Endothelial cell of umbilical vein (primary cell): ENCODE results near the gene TRNP1. TPM values are rescaled to one million over a fixed set of nuclear protein-coding genes. Genes with fewer than 3 reads are reported as not detected.

ENCODE experiments used
- BruUV-seq: library from RNA; stranded (reverse); fragments of 400-500 nt; replicated peaks from 2 replicates; lab custom pipeline; 2021; lab: Mats Ljungman, UMichigan
- CTCF ChIA-PET: fragments of 300-600, 350-600 bp; sonication (Branson Sonifier 250); formaldehyde crosslinking; loops from one replicate; lab custom pipeline; 2021; ENCODE audit warnings: antibody characterized with exemption, inconsistent platforms; lab: Charles Lee
- POLR2A ChIA-PET: fragments of 300-600, 350-600 bp; sonication (Branson Sonifier 250); formaldehyde crosslinking; loops from one replicate; lab custom pipeline; 2021; ENCODE audit warnings: antibody characterized with exemption, inconsistent platforms; lab: Charles Lee
- DNase-seq: peaks from one replicate; pipeline ENCODE4 v3.0.0-alpha.2; 2011; ENCODE audit warnings: low read depth, low spot score
- FAIRE-seq: peaks from 2 replicates; lab custom pipeline; 2011; peaks lifted over from hg19 to GRCh38; lab: Jason Lieb, UNC
- H2AFZ ChIP-seq: 2 replicates; pipeline ENCODE4 v1.6.0; 2012; ENCODE audit warnings: low read depth, low read length, control low read depth, inconsistent platforms
- H3K27ac ChIP-seq: 2 replicates; pipeline ENCODE4 v1.5.1; 2011; ENCODE audit warnings: low read depth, mild to moderate bottlenecking, control low read depth, low read length, moderate library complexity; ENCODE audit not compliant: insufficient read depth
- H3K27me3 ChIP-seq, 2 experiments: 2 replicates each; pipeline versions ENCODE4 v1.6.0 to v1.6.1; 2011; ENCODE audit warnings: low read length in 2 of 2, mixed read lengths in 1 of 2; ENCODE audit not compliant: control insufficient read depth in 2 of 2, insufficient read depth in 2 of 2
- H3K36me3 ChIP-seq, 2 experiments: 2 replicates in 1 of 2; 3 replicates in 1 of 2; pipeline ENCODE4 v1.5.1; 2011; ENCODE audit warnings: low read length in 2 of 2, mild to moderate bottlenecking in 1 of 2, moderate library complexity in 1 of 2; ENCODE audit not compliant: control insufficient read depth in 2 of 2, insufficient read depth in 2 of 2; ENCODE audit errors: extremely low read depth in 1 of 2
- H3K4me1 ChIP-seq: 3 replicates; pipeline ENCODE4 v1.5.1; 2011; ENCODE audit warnings: mild to moderate bottlenecking, low read length; ENCODE audit not compliant: control insufficient read depth, insufficient read depth; ENCODE audit errors: extremely low read depth
- H3K4me2 ChIP-seq: 2 replicates; pipeline ENCODE4 v1.6.1; 2011; ENCODE audit warnings: low read length, control low read depth, mixed read lengths; ENCODE audit not compliant: insufficient read depth
- H3K4me3 ChIP-seq, 3 experiments: fragments of 200-600 bp in 1 of 3; sonication (generic), shearing (Covaris generic) in 1 of 3; replicated peaks in 1 of 3; 2 replicates each; pipeline ENCODE4 v1.5.1; 2011 to 2016; ENCODE audit warnings: control low read depth in 3 of 3, low read length in 3 of 3, mild to moderate bottlenecking in 2 of 3, inconsistent platforms in 1 of 3, low read depth in 1 of 3, moderate library complexity in 1 of 3; ENCODE audit not compliant: insufficient read depth in 1 of 3
- H3K79me2 ChIP-seq: 2 replicates; pipeline ENCODE4 v1.6.0; 2012; ENCODE audit warnings: low read length, inconsistent platforms; ENCODE audit not compliant: control insufficient read depth, insufficient read depth
- H3K9ac ChIP-seq: replicated peaks from 2 replicates; pipeline ENCODE3; 2011; ENCODE audit warnings: low read length, control low read depth; ENCODE audit not compliant: insufficient read depth; ENCODE audit errors: extremely low read depth
- H3K9me1 ChIP-seq: replicated peaks from 3 replicates; pipeline ENCODE4 v1.6.0; 2011; ENCODE audit warnings: mild to moderate bottlenecking, low read length; ENCODE audit not compliant: control insufficient read depth, insufficient read depth; ENCODE audit errors: extremely low read depth
- H3K9me3 ChIP-seq: replicated peaks from 2 replicates; pipeline ENCODE4 v1.5.1; 2012; ENCODE audit warnings: low read length, inconsistent platforms; ENCODE audit not compliant: control insufficient read depth, insufficient read depth
- H4K20me1 ChIP-seq: replicated peaks from 2 replicates; pipeline ENCODE3; 2011; ENCODE audit warnings: mild to moderate bottlenecking, low read length; ENCODE audit not compliant: control insufficient read depth, insufficient read depth; ENCODE audit errors: extremely low read depth
- EZH2 ChIP-seq: IDR thresholded peaks from 2 replicates; pipeline ENCODE4 v1.6.1; 2012; ENCODE audit warnings: borderline replicate concordance, low read depth, mild to moderate bottlenecking, moderate library complexity, low read length, inconsistent platforms; ENCODE audit not compliant: severe bottlenecking
- FOS ChIP-seq: IDR thresholded peaks from 2 replicates; pipeline ENCODE4 v1.6.1; 2011; ENCODE audit warnings: mild to moderate bottlenecking, low read length, moderate library complexity, borderline replicate concordance; ENCODE audit not compliant: insufficient read depth
- GATA2 ChIP-seq: IDR thresholded peaks from 2 replicates; pipeline ENCODE4 v1.7.0; 2011; ENCODE audit warnings: low read depth, mild to moderate bottlenecking, moderate library complexity, mixed read lengths, low read length; ENCODE audit not compliant: insufficient read length, insufficient read depth
- JUN ChIP-seq: IDR thresholded peaks from 2 replicates; pipeline ENCODE4 v1.6.1; 2011; ENCODE audit warnings: borderline replicate concordance, low read depth; ENCODE audit not compliant: insufficient read length, insufficient read depth
- MAX ChIP-seq: IDR thresholded peaks from 2 replicates; pipeline ENCODE4 v1.6.1; 2011; ENCODE audit not compliant: insufficient read depth, insufficient read length
- MYC ChIP-seq: IDR thresholded peaks from one replicate; pipeline ENCODE4 v1.6.1; 2011; ENCODE audit warnings: mild to moderate bottlenecking, low read depth, low read length
- POLR2A ChIP-seq: IDR thresholded peaks from 2 replicates; pipeline ENCODE4 v1.6.1; 2012; ENCODE audit warnings: low read depth, mild to moderate bottlenecking, control low read depth, low read length
- POLR2AphosphoS5 ChIP-seq: IDR thresholded peaks from 2 replicates; pipeline ENCODE4 v1.6.1; 2012; ENCODE audit warnings: low read depth, mild to moderate bottlenecking, control low read depth, low read length, moderate library complexity; ENCODE audit not compliant: insufficient read depth
- dilution Hi-C: fragments of 300-500 bp; cut with MboI; formaldehyde crosslinking; loops from one replicate; pipeline ENCODE4 v1.15.0; 2019; ENCODE audit warnings: low sequenced_read_pairs; ENCODE audit not compliant: extremely low pct_ligation_motif_present
- intact Hi-C: fragments of 100-400 bp; cut with micrococcal nuclease; formaldehyde crosslinking; loops from one replicate; pipeline ENCODE4 v1.10.0; 2022
- polyA plus RNA-seq, 4 experiments: library from polyadenylated mRNA; depleted of rRNA in 3 of 4; stranded (reverse) in 3 of 4; unstranded in 1 of 4; fragments of >200 nt; gene quantifications; 2 replicates each; pipeline versions ENCODE4 v1.2.1 to v1.2.3, GENCODE V29; 2011 to 2012; ENCODE audit warnings: missing spikeins in 1 of 4
- total RNA-seq: library from RNA; stranded (reverse); gene quantifications from 2 replicates; pipeline ENCODE4 v1.2.3, GENCODE V29; 2021
- TF ChIP-seq, protein P1 (sequence below), 2 donors: IDR thresholded peaks; 1 replicate in 1 of 2; 2 replicates in 1 of 2; pipeline ENCODE4 v1.5.1; 2011; ENCODE audit warnings: low read length in 2 of 2, mild to moderate bottlenecking in 2 of 2, moderate library complexity in 2 of 2, control low read depth in 1 of 2, inconsistent platforms in 1 of 2, low read depth in 1 of 2; ENCODE audit not compliant: insufficient read depth in 1 of 2; ENCODE audit errors: extremely low read depth in 1 of 2

The TRNP1 gene
- total and polyA plus RNA-seq, 2 donors (not counting 3 experiments of a cell fraction or from before 2014, with no cell fraction given): 5.9 to 20.5 TPM

DNA sequence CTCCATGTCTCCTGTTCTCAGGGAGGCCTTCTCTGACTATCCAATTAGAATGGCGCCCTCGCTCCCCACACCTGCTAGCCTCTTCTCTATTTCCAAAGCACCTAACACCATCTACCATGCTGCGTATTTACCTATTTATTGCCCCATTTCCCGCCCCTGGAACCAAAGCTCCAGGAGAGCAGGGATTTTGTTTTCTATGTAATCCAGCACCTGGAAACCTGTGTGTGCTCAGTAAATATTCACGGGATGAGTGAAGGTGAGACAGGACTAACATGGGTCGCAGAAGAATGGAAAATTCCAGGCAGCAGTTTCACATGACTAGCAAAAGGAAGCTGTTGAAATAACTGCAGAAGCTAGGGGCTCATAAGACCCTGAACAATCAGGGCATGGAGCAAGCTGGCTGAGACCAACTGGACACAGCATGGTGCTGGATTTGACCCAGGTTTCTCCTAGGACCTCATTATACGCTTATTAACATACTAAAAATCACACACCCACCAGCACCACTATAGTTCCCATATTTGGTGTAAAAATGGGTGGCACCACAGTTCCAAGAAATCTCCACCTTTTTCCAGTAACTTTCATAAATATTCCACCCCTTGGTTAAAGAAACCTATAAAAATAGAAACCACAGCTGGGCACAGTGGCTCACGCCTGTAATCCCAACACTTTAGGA lies 34.2 kb downstream of the TRNP1 start:
- Histone ChIP-seq H4K20me1 (no peaks in the 10 kb centered on the region), H3K79me2 (no peaks in the 10 kb centered on the region), H3K36me3 (no peaks in the 10 kb centered on the region), H3K27me3 (peaks cover 0 to 2% of the 10 kb centered on the region in 2 experiments), H3K9ac (no peak overlapping the region), H3K27ac (no peak overlapping the region), H2AFZ (no peak overlapping the region), H3K9me3 (no peaks in the 10 kb centered on the region), H3K4me2 (no peak overlapping the region), H3K4me1 (peaks cover 11% of the 10 kb centered on the region), H3K9me1 (no peaks in the 10 kb centered on the region), H3K4me3 (no peak overlapping the region)
- TF ChIP-seq MYC (no peak), GATA2 (no peak), EZH2 (no peak), JUN (no peak), POLR2AphosphoS5 (no peak), MAX (no peak), FOS (no peak), POLR2A (no peak)
- TF ChIP-seq, protein P1, sequence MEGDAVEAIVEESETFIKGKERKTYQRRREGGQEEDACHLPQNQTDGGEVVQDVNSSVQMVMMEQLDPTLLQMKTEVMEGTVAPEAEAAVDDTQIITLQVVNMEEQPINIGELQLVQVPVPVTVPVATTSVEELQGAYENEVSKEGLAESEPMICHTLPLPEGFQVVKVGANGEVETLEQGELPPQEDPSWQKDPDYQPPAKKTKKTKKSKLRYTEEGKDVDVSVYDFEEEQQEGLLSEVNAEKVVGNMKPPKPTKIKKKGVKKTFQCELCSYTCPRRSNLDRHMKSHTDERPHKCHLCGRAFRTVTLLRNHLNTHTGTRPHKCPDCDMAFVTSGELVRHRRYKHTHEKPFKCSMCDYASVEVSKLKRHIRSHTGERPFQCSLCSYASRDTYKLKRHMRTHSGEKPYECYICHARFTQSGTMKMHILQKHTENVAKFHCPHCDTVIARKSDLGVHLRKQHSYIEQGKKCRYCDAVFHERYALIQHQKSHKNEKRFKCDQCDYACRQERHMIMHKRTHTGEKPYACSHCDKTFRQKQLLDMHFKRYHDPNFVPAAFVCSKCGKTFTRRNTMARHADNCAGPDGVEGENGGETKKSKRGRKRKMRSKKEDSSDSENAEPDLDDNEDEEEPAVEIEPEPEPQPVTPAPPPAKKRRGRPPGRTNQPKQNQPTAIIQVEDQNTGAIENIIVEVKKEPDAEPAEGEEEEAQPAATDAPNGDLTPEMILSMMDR (IDR thresholded peaks at IDR 0.05; ENCODE audit: extremely low read depth in 1 of 2, insufficient read depth in 1 of 2, low read depth in 1 of 2, low read length in 2 of 2): no peak
- no peak for FAIRE-seq
- ChIA-PET CTCF (interaction anchor here (0.7 to 3.9 kb wide), 7 partner anchors 9 to 258 kb away, joined by 3 to 22 read pairs (median 4); no protein-coding TSS in a partner anchor), POLR2A (interaction anchor here (0.6 kb wide), 1 partner anchor 485 kb away, joined by 3 read pairs; no protein-coding TSS in a partner anchor)
- BruUV-seq: no TSS peak
- intact Hi-C loops (no loop called here), dilution Hi-C loops (loop anchor here (25.0 kb wide), 1 partner anchor 210 kb away; the partner anchor contains the start of gene WDTC1)
- DNase-seq: no peak
